Stimulated activated CD4-positive, alpha-beta T cell treated with anti-CD3 and anti-CD28 coated beads, TNF-alpha, amount 100 ng/mL, for 24 hours (primary cell): ENCODE data around the gene MAD1L1.
"Not testable (repeated sequence)": the region's sequence is repeated elsewhere in the genome, so short reads cannot be mapped to it uniquely, and the experiment has no call there.

Source experiments
- DNase-seq, 3 experiments: peaks; one replicate each; pipeline ENCODE4 v3.0.0-alpha.2; 2020; ENCODE audit warnings: low read depth in 3 of 3

MAD1L1 gene

DNA sequence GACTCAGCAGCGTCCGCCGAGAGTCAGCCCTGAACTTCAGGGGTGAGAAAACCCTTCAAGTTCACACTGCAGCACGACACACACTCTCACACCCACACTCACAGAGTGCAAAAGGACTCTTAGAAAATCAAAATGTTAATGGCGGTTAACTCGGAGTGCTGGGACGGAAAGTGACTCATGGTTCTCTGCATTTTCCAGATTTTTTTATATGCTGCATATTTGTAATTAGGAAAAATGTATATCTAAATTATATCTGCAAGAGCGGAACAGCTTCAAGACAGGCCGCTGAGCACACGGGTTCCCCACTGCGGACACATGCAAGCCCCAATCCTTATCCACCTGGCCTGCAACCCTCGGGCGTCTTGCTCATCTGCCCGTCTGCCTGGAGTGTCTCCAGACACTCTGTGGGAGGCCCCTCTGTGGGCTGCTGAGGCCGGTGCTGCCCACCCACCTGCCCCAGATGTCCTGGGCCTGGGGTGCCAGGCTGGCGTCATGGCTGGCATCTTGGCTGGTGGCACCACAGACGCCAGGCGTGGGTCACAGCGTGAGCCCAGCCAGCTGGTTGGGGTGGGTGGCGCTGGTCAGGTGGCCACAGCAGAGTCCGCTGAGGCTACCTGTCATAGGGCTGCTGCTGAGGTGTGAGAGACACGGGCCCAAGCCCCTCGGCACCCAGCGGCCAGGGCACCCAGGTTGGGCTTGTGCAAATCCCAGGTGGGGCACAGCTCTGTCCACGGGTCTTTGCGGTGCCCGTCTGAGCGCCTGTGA, 407.7 kb downstream of the MAD1L1 start:
- not testable (repeated sequence) for DNase-seq

DNA sequence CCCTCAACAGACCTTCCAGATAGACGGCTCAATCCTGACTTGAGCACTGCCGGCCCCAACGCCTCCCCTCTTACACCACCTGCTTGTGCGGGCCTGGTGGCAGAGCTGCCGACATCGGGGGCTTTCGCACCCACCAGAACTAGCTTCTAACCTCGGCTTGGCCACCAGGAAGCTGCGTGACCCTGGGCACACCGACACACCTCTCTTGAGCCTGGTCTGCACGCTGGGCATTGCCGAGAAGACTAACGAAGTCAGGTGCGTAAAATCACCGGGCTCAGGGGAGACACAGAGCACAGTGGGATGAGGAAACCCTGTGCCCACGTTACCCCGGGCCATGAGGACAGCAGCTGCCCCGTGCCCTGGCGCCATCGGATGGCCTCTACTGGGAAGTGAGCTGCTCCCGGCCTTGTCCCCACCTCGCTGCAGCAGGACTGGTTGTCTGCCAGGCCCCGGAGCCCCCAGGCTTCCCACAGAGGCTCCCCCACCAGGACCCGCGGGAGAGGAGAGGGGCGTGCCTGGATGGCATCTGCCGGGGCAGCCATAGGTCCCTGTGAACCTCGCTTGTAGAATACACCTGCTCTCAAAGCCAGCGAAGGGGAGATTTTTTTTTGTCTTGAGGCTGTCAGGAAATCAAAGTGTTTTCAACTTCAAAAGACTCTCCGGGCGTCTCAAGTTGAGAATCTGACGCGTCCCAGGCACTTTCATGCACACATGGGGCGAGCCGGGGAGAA, 408.4 kb downstream of the MAD1L1 start:
- DNase-seq: peak; percentile 16 to 56 (median 36)

DNA sequence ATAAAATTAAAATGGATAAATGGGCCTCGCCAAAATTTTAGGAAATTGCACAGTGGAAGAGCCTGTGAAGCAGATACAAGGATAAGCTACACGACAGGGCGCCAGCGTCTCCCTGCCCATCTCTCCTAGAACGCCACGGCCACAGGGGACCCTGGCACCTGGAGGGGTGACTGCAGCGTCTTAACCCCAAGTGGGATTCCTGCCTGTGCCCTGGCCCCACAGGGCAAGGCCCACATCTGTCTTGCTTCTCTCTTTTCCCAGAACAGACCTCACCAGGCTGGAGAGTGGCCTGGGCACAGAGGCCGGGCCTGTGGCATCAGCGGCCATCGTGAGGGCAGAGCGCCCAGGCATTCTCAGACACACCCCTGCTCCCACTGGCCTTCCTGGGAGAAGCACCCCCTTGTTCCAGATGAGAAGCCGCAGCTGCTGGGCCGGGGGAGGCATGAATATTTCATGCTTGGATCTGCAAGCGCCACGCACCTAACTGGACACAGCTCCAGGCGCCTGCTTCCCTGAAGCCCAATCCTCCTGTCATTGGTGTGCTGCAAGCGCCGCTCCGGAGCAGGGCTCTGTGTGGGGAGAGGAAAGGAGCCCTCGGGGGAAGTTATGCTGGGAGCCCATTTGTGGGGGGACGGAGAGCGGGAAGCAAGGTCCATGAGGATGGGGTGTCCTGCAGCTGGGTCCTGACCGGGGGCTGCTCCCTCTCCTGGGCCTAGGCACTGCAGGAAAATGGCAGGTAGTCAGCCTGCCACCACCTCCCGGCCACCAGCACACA, 409.2 kb downstream of the MAD1L1 start:
- DNase-seq: no peak

GRCh38 chr7:1819259-1819841, 413.4 kb downstream of the MAD1L1 start:
- peak in 1 of 3 experiments; percentile 30 for DNase-seq

GRCh38 chr7:1818575-1819258, 414.0 kb downstream of the MAD1L1 start:
- no peak for DNase-seq

DNA sequence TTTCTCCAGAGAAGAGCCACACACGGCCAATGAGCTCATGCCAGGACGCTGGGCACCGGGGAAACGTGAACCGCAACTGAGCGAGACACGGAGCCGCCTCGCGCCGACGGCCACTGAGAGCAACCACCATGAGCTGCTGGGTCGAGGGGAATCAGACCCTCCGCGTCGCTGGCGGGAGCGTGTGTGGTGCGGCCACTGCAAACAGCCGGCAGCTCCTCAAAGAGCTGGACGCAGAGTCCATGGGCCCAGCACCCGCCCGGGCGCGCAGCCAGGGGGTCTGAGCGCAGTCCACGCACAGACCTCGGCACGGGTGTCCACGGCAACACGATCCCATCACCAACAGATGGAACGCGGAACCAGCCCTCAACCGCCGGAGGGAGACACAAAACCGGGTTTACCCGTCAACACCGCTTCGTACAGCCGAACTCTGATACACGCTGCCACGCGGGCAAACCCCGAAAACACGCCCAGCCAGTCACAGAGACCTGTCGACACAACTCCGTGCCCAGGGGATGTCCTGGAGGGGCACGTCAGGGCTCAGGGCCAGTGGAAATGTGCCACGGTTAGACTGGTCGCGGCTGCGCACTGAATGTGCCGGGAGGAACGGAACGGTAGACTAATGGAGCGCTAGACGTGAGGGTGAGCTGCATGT, 415.6 kb downstream of the MAD1L1 start:
- no peak for DNase-seq

DNA sequence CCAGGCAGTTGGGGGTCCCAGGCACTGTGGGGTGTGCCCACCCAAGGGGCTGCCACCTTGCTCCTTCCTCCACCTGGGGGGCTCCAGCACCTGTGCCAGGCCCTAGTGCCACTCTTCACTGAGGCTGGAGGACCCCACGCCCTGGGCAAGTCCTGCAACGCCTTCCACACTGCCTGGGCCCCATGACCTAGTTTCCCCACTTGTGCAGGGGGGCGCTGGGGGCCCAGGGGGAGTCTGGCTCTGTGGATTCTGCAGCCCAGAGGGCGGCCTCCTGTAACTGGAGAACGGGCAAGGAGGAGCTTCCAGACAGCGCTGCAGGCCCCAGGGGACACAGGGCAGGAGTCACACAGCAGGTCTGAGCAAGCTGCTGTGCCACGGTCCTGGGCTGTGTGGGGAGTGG, 416.3 kb downstream of the MAD1L1 start:
- DNase-seq: not testable (repeated sequence)

DNA sequence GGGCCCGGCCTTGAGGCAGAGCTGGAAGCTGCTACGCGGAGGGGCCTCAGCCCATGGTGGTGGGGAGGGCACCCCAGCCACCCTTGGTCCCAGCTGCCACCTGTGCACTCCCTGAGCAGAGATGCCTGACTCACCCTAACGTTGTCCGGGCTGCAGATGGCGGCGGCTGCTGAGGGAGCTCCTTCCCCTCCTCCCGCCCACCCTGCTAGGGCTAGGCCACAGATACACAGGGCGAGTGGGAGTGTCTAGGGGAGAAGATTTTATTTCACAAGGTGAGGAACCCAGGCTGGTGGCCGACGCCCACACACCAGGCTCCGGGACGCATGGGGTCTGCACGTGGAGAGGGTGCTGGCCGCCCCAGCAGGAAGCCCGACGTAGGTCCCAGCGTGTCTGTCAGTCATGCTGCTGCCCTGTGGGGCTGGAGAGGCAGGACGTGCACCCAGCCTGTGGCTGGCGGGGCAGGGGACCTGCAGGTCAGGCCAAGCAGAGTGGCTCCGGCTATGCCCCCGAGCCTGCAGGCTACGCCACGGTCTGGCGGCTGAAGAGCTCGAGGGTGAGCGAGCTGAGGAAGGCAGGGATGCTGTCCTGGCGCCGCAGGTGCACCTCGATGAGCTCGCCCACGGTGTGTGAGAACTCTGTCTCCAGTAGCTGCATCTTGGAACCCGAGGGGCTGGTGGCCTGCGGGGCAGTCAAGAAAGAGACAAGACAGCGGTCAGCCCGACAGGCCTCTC, 417.0 kb downstream of the MAD1L1 start:
- DNase-seq: not testable (repeated sequence)

DNA sequence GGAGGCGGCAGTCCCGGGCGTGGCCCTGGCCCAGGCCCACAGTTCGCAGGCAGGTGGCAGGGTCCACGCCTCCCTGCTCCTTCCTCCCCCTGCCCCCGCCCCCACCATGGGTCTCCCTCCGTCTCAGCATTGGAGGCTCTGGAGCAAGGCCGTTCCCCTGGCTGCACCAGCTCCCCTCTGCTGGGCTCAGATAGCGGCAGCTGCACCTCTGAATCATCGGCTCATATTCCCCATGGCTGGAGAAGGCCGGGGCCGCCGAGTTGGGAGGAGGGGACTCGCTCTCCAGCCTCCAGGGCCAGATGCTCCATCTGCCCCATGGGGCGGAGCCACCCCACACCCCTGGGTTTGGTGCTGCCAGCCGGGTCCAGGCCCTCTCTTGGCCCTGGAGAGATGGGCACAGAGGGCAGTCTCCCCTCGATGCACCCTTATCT, 417.7 kb downstream of the MAD1L1 start:
- DNase-seq: no peak

DNA sequence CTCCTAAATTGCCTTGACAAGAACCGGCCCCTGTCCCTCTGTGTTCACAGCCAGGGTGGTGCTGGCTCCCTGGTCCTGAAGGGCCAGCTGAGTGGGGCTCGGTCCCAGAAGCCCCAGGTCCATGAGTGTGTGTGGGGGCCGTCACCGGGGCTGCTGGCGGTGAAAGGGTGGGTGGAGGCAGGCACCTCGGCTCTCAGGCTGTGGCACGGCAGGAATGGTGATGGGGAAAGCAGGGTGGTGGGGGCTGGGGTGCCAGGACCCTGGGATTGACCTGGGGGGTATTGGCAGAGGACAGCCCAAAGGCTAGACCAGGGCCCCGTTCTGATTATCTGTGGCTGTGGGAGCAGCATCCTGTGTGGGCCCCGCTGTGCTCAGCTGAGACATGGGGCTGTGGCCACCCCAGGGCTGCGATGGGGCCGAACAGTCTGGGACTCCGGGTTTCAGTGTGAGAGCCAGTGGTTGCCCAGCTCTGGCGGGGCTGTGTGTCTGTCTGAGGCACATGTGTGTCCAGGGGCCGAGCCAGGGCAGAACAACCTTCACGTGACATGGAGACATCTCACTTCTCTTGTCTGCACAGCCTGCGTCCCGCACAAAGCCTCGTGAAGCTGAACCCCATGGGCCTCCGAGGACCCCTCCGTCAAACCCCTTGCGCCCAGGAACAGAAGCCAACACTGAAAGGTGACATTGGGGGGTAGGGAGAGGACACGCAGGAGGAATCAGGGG, 418.5 kb downstream of the MAD1L1 start:
- no peak for DNase-seq

DNA sequence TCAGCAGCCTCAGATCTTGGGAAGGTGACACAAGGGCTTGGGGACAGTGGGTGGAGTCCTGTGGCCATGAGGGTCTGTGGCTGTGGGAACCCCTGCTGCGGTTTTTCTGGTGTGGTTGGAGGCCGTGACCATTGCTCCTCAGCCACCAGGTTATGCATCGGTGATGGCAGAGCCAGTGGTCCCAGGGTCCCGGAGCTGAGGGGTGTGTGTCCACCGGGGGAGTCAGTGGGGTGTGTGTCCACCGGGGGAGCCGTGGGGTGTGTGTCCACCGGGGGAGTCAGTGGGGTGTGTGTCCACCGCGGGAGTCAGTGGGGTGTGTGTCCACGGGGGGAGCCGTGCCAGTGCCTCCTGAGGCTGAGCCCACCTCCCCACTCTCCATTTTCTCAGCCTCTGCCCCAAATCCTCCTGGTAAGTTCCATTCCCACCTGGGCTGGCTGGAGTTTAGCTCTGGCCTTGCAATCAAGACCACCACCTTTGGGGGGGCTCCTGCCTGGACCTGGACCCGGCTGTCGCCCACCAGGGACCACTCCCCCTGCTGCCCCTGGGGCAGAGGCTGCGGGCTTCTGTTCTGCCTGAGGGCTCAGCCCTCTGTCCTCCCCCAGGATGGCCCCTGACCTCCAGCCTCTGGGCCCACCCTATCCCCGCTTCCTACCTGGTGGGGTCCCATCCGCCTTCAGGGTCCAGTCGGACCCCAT, 419.2 kb downstream of the MAD1L1 start:
- no peak for DNase-seq

GRCh38 chr7:1812509-1813393, 420.0 kb downstream of the MAD1L1 start:
- no peak for DNase-seq

DNA sequence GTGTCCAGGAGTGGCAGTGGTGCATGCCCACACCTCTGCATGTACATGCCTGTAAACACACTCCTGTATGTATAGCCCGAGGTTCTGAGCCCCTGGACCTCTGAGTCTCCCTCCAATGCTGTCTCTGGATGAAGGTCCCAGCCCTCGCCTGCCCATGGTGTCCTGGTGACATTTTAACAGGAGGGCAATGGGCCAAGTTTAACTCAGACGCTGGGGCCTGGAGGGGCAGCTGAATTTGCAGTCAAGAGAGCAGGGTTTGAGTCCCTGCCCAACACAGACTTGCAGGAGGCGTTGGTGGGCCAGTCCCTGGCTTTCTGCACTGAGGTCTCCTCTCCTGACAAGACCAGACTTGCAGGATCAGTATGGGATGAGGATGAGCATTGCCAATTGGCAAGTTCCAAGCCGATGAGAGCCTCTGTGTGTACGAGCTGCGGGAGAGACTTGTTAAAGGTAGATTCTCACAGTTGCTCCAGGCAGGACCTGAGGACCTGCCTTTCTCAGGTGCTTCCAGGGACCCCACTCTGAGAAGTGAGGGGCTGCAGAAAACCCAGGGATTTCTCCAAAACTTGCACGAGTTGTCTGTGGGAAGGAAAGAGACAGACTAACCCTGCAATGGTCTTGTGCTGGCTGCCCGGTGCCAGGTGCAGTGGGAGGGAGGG, 420.8 kb downstream of the MAD1L1 start:
- no peak for DNase-seq

DNA sequence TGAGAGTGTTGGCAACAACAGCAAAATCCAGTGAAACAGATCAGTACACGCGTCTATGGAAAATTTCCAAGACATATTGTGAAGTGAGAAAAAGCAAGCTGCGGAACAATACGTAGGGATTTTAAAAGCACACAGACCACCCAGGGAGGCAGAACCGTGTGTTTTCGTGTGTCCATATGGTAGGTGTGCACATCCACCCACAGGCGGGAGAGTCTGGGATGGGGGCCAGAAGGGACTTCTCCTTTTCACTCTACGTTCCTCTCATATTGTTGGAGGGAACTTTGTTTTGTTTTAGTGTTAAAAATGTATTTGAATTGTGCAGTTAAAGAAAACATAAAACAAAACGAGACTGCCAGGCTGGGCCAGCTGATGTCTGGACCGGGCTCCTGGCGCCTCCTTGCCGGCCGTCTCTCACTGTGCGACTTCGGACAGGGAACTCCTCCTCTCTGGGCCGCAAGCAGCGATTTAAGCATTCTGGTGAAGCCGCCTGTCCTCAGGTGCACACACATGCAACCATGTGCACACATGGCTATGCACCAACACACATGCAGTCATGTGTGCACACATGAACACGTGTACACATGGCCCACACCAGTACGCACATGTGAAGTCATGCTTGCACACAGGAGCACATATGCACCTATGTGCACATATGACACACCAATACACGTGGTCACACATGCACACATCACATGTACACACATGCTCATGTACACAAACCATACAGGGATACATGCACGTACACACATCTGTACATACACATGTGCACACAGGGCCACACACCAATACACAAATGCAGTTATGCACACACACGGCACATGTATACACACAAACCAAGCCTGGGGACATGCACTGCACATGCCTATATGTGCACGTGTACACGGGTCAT, 421.5 kb downstream of the MAD1L1 start:
- DNase-seq: no peak

GRCh38 chr7:1810521-1810920, 422.2 kb downstream of the MAD1L1 start:
- no peak for DNase-seq

DNA sequence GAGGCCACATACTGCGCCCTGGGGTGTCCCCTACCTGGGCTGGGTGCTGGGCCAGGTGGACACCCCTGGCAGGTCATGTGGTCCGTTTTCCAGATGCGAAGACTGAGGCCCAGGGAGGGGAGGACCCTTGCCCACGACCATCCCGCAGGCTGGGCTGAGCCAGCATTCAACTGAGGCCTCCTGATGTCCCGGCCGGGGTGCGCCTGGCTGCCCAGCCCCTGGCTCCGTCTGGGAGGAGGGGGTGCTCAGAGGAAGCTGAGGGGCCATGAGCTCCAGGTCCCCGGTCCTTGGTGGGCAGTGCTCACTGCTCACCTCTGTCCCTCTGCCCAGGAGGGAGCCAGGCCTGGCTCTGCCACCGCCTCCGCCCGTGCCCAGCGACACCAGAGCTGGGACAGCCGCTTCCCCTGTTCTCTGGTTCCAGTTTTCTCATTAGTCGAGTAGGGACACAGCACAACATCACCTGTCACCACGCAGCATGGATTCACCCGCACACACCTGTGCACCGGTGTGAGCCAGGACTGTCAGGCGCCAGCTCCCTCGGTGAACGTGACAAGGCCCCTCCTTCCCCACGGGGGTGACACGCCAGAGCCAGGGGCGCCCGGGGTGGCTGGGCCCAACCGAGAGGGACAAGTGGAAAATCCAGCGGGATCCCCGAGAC, 423.0 kb downstream of the MAD1L1 start:
- no peak for DNase-seq
